ENCODE results near the gene CBLN4.

The CBLN4 gene

DNA sequence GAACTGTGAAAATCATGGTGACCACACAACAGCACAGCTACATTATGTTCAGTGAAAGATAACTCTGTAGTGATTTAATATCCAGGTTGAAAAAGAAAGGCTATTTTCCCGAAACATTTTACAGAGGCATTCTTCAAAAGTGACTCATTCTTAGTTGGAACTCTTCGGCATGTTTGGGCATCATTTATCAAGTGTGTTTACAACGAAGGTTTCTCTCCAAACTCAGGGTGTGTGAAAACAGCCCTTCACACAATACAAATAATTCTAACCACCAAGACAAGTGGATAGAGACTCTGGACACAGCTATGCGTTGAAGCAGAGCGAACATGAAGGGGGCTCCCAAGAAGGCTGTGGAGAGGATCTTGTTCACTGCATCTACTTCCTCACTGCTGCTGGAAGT is 57.6 kb downstream of the CBLN4 start:
- Histone ChIP-seq H3K9ac (ENCODE audit: low read length) (no peak overlapping the region), H3K9me3 (ENCODE audit: control insufficient read depth, insufficient read depth, low read depth, low read length) (peaks cover 13% of the 10 kb centered on the region; the same call in 1 of the 2 replicates), H3K4me1 (ENCODE audit: control insufficient read depth, insufficient read depth, low read length) (no peaks in the 10 kb centered on the region), H3K4me3 (ENCODE audit: low read depth, low read length) (no peak overlapping the region), H3K36me3 (ENCODE audit: control insufficient read depth, insufficient read depth, low read length) (no peaks in the 10 kb centered on the region), H3K27me3 (ENCODE audit: control insufficient read depth, insufficient read depth, low read length) (peaks cover 4% of the 10 kb centered on the region; the same call in 1 of the 2 replicates), H3K27ac (ENCODE audit: low read depth, low read length) (no peak overlapping the region)

Measured in HUES6 (cell line).